ENCODE measurements around the gene TP53.

The TP53 gene

GRCh38 chr17:7720125-7720524 is 32.8 kb upstream of the TP53 start:
- Histone ChIP-seq H3K9me3 (ENCODE audit: severe bottlenecking) (no peaks in the 10 kb centered on the region), H3K27ac (ENCODE audit: poor library complexity, severe bottlenecking) (no peak overlapping the region), H3K27me3 (ENCODE audit: insufficient read depth, poor library complexity, severe bottlenecking) (no peaks in the 10 kb centered on the region), H3K4me3 (ENCODE audit: severe bottlenecking) (no peak overlapping the region), H3K36me3 (ENCODE audit: low read depth) (no peaks in the 10 kb centered on the region), H3K4me1 (ENCODE audit: insufficient read depth, poor library complexity, severe bottlenecking) (no peaks in the 10 kb centered on the region)
- TF ChIP-seq, protein P1, sequence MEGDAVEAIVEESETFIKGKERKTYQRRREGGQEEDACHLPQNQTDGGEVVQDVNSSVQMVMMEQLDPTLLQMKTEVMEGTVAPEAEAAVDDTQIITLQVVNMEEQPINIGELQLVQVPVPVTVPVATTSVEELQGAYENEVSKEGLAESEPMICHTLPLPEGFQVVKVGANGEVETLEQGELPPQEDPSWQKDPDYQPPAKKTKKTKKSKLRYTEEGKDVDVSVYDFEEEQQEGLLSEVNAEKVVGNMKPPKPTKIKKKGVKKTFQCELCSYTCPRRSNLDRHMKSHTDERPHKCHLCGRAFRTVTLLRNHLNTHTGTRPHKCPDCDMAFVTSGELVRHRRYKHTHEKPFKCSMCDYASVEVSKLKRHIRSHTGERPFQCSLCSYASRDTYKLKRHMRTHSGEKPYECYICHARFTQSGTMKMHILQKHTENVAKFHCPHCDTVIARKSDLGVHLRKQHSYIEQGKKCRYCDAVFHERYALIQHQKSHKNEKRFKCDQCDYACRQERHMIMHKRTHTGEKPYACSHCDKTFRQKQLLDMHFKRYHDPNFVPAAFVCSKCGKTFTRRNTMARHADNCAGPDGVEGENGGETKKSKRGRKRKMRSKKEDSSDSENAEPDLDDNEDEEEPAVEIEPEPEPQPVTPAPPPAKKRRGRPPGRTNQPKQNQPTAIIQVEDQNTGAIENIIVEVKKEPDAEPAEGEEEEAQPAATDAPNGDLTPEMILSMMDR (IDR thresholded peaks at IDR 0.05; ENCODE audit: poor library complexity, severe bottlenecking): no peak
- ATAC-seq (ENCODE audit: low read depth) (no peak), DNase-seq (ENCODE audit: low spot score) (no peak)

- DNase-seq (ENCODE audit: low spot score) (no peak), ATAC-seq (ENCODE audit: low read depth) (no peak)
- Histone ChIP-seq H3K36me3 (ENCODE audit: low read depth) (no peaks in the 10 kb centered on the region), H3K27me3 (ENCODE audit: insufficient read depth, poor library complexity, severe bottlenecking) (no peaks in the 10 kb centered on the region), H3K27ac (ENCODE audit: poor library complexity, severe bottlenecking) (no peak overlapping the region), H3K4me1 (ENCODE audit: insufficient read depth, poor library complexity, severe bottlenecking) (no peaks in the 10 kb centered on the region), H3K9me3 (ENCODE audit: severe bottlenecking) (no peaks in the 10 kb centered on the region), H3K4me3 (ENCODE audit: severe bottlenecking) (no peak overlapping the region)
- TF ChIP-seq, protein P1 (IDR thresholded peaks at IDR 0.05; ENCODE audit: poor library complexity, severe bottlenecking): no peak
Measured at GRCh38 chr17:7719661-7720060, 32.4 kb upstream of the TP53 start.

GRCh38 chr17:7717756-7718350 is 30.6 kb upstream of the TP53 start:
- TF ChIP-seq, protein P1 (IDR thresholded peaks at IDR 0.05; ENCODE audit: poor library complexity, severe bottlenecking): no peak

GRCh38 chr17:7716901-7717755 is 29.8 kb upstream of the TP53 start, which contains the start of gene DNAH2:
TSS of gene DNAH2 (plus strand) at chr17:7717744. CDS start at chr17:7719735, 1,991 bp downstream.
- Histone ChIP-seq H3K4me1 (ENCODE audit: insufficient read depth, poor library complexity, severe bottlenecking) (no peaks in the 10 kb centered on the region), H3K36me3 (ENCODE audit: low read depth) (no peaks in the 10 kb centered on the region), H3K9me3 (ENCODE audit: severe bottlenecking) (no peaks in the 10 kb centered on the region), H3K4me3 (ENCODE audit: severe bottlenecking) (peak within 1 kb of the TSS; percentile 56), H3K27me3 (ENCODE audit: insufficient read depth, poor library complexity, severe bottlenecking) (no peaks in the 10 kb centered on the region), H3K27ac (ENCODE audit: poor library complexity, severe bottlenecking) (peak within 1 kb of the TSS; percentile 28)
- TF ChIP-seq, protein P1 (IDR thresholded peaks at IDR 0.05; ENCODE audit: poor library complexity, severe bottlenecking): peak; percentile 84
- no peak for DNase-seq (ENCODE audit: low spot score)
- peak; percentile 83 for ATAC-seq (ENCODE audit: low read depth)

More at GRCh38 chr17:7717756-7718350, 30.6 kb upstream of the TP53 start:
- Histone ChIP-seq H3K4me1 (ENCODE audit: insufficient read depth, poor library complexity, severe bottlenecking) (no peaks in the 10 kb centered on the region), H3K4me3 (ENCODE audit: severe bottlenecking) (peak overlapping the region; percentile 56), H3K9me3 (ENCODE audit: severe bottlenecking) (no peaks in the 10 kb centered on the region), H3K36me3 (ENCODE audit: low read depth) (no peaks in the 10 kb centered on the region), H3K27ac (ENCODE audit: poor library complexity, severe bottlenecking) (no peak overlapping the region), H3K27me3 (ENCODE audit: insufficient read depth, poor library complexity, severe bottlenecking) (no peaks in the 10 kb centered on the region)
- peak; percentile 4; the same call in 1 of the 3 replicates for ATAC-seq (ENCODE audit: low read depth)
- no peak for DNase-seq (ENCODE audit: low spot score)

Data from RWPE2 (cell line).